Fibroblast of the aortic adventitia (primary cell): Measurements from ENCODE around the gene NRCAM. TPM values are rescaled to one million over a fixed set of nuclear protein-coding genes. Genes with fewer than 3 reads are reported as not detected.

Experiments
- DNase-seq: peaks from one replicate; pipeline ENCODE4 v3.0.0-alpha.2; 2010; ENCODE audit warnings: low read depth
- H3K4me3 ChIP-seq: 2 replicates; pipeline ENCODE4 v1.5.1; 2011; ENCODE audit warnings: low read depth, mild to moderate bottlenecking, control low read depth, low read length, moderate library complexity
- CTCF ChIP-seq: IDR thresholded peaks from 2 replicates; pipeline ENCODE4 v1.5.1; 2011; ENCODE audit warnings: mild to moderate bottlenecking, low read length, control low read depth, inconsistent platforms; ENCODE audit not compliant: insufficient read depth
- total RNA-seq: library from RNA; depleted of rRNA; stranded (reverse); fragments of >200 nt; gene quantifications from 2 replicates; pipeline ENCODE4 v1.2.3, GENCODE V29; 2012; ENCODE audit warnings: low replicate concordance

Gene NRCAM
- total RNA-seq, 1 donor, result 2.3 TPM

- TF ChIP-seq CTCF, result peak; percentile 97
- peak overlapping the region; percentile 47 for H3K4me3 ChIP-seq
- DNase-seq, result peak; percentile 94
Measured at GRCh38 chr7:108146070-108146842, 310.0 kb downstream of the NRCAM start.

- no peak for TF ChIP-seq CTCF
- H3K4me3 ChIP-seq, result no peak overlapping the region
- no peak for DNase-seq
Measured at GRCh38 chr7:108145401-108145800, 310.8 kb downstream of the NRCAM start.

- no peak for TF ChIP-seq CTCF
Measured at GRCh38 chr7:108144931-108145330, 311.3 kb downstream of the NRCAM start.

GRCh38 chr7:108143658-108144420, 312.4 kb downstream of the NRCAM start:
- H3K4me3 ChIP-seq, result no peak overlapping the region
- no peak for DNase-seq
- no peak for TF ChIP-seq CTCF

More at GRCh38 chr7:108144931-108145330, 311.3 kb downstream of the NRCAM start:
- no peak for DNase-seq
- H3K4me3 ChIP-seq, result no peak overlapping the region

- TF ChIP-seq CTCF, result no peak
- no peak for DNase-seq
Measured at GRCh38 chr7:108142675-108143259, 313.5 kb downstream of the NRCAM start.

GRCh38 chr7:108142180-108142579, 314.1 kb downstream of the NRCAM start:
- no peak for DNase-seq
- no peak for TF ChIP-seq CTCF
- no peak overlapping the region for H3K4me3 ChIP-seq

More at GRCh38 chr7:108142675-108143259, 313.5 kb downstream of the NRCAM start:
- no peak overlapping the region for H3K4me3 ChIP-seq
